ENCODE data around the gene NGEF. TPM values are rescaled to one million over a fixed set of nuclear protein-coding genes. Genes with fewer than 3 reads are reported as not detected.

NGEF gene
- polyA plus RNA-seq, 1 experiment: 0.10 TPM

- Histone ChIP-seq H3K27ac (ENCODE audit: low read depth, low read length) (no peak overlapping the region), H3K4me3 (ENCODE audit: low read depth, low read length) (no peak overlapping the region), H3K27me3 (ENCODE audit: control insufficient read depth, insufficient read depth, low read length) (peaks cover 9% of the 10 kb centered on the region), H3K9me3 (ENCODE audit: control insufficient read depth, insufficient read depth, low read length) (no peaks in the 10 kb centered on the region)
- TF ChIP-seq CTCF (IDR thresholded peaks at IDR 0.05; ENCODE audit: low read depth, low read length): no peak
- CTCF ChIA-PET: no interaction called here
- POLR2A ChIA-PET: no interaction called here
- no peak for DNase-seq (ENCODE audit: low read depth, low spot score)
These were observed 39.3 kb downstream of the NGEF start for GRCh38 chr2:232973796-232974195.

GRCh38 chr2:232973011-232973735, 39.9 kb downstream of the NGEF start:
- no peak overlapping the region for H3K4me3 ChIP-seq (ENCODE audit: low read depth, low read length)
- ChIA-PET CTCF (no interaction called here), POLR2A (interaction anchor here (0.7 kb wide), 1 partner anchor 13 kb away, joined by 5 read pairs; no protein-coding TSS in a partner anchor)
- H3K27me3 ChIP-seq (ENCODE audit: control insufficient read depth, insufficient read depth, low read length): peaks cover 9% of the 10 kb centered on the region
- H3K27ac ChIP-seq (ENCODE audit: low read depth, low read length): no peak overlapping the region
- TF ChIP-seq CTCF (IDR thresholded peaks at IDR 0.05; ENCODE audit: low read depth, low read length): no peak
- no peak for DNase-seq (ENCODE audit: low read depth, low spot score)
- no peaks in the 10 kb centered on the region for H3K9me3 ChIP-seq (ENCODE audit: control insufficient read depth, insufficient read depth, low read length)

- ChIA-PET POLR2A (no interaction called here), CTCF (no interaction called here)
- DNase-seq (ENCODE audit: low read depth, low spot score): no peak
- no peak for TF ChIP-seq CTCF (IDR thresholded peaks at IDR 0.05; ENCODE audit: low read depth, low read length)
- Histone ChIP-seq H3K4me3 (ENCODE audit: low read depth, low read length) (no peak overlapping the region), H3K27ac (ENCODE audit: low read depth, low read length) (no peak overlapping the region), H3K9me3 (ENCODE audit: control insufficient read depth, insufficient read depth, low read length) (no peaks in the 10 kb centered on the region), H3K27me3 (ENCODE audit: control insufficient read depth, insufficient read depth, low read length) (peaks cover 6% of the 10 kb centered on the region)
These were observed 41.3 kb downstream of the NGEF start for GRCh38 chr2:232971744-232972143.

- Histone ChIP-seq H3K27ac (ENCODE audit: low read depth, low read length) (no peak overlapping the region), H3K27me3 (ENCODE audit: control insufficient read depth, insufficient read depth, low read length) (peaks cover 6% of the 10 kb centered on the region), H3K4me3 (ENCODE audit: low read depth, low read length) (no peak overlapping the region), H3K9me3 (ENCODE audit: control insufficient read depth, insufficient read depth, low read length) (peaks cover 6% of the 10 kb centered on the region; the same call in 1 of the 2 replicates)
- ChIA-PET POLR2A (no interaction called here), CTCF (no interaction called here)
- no peak for DNase-seq (ENCODE audit: low read depth, low spot score)
- TF ChIP-seq CTCF (IDR thresholded peaks at IDR 0.05; ENCODE audit: low read depth, low read length): no peak
These were observed 43.0 kb downstream of the NGEF start for GRCh38 chr2:232970051-232970450.

GRCh38 chr2:232967474-232967873, 45.6 kb downstream of the NGEF start:
- CTCF ChIA-PET: no interaction called here
- POLR2A ChIA-PET: interaction anchor here (0.6 kb wide), 1 partner anchor 103 kb away, joined by 5 read pairs; no protein-coding TSS in a partner anchor
- H3K27me3 ChIP-seq (ENCODE audit: control insufficient read depth, insufficient read depth, low read length): peaks cover 4% of the 10 kb centered on the region
- no peak overlapping the region for H3K27ac ChIP-seq (ENCODE audit: low read depth, low read length)
- H3K9me3 ChIP-seq (ENCODE audit: control insufficient read depth, insufficient read depth, low read length): peaks cover 6% of the 10 kb centered on the region; the same call in 1 of the 2 replicates
- no peak overlapping the region for H3K4me3 ChIP-seq (ENCODE audit: low read depth, low read length)
- no peak for DNase-seq (ENCODE audit: low read depth, low spot score)
- no peak for TF ChIP-seq CTCF (IDR thresholded peaks at IDR 0.05; ENCODE audit: low read depth, low read length)

Data from AG04450 (cell line).